Measurements from ENCODE around the gene PRPF38A. TPM values are rescaled to one million over a fixed set of nuclear protein-coding genes. Genes with fewer than 3 reads are reported as not detected.
A peak's percentile ranks its signal among the peaks of the same experiment; 100 is the strongest.
"Not testable (repeated sequence)": the region's sequence is repeated elsewhere in the genome, so short reads cannot be mapped to it uniquely, and the experiment has no call there.

PRPF38A gene
- total RNA-seq, 2 donors from 2014 or later: 6.7 to 8.9 TPM

- 87 to 97% methylated on average over 5 of the region's 5 CpGs for WGBS, 2 donors
Observed at GRCh38 chr1:52367272-52367671, 37.1 kb upstream of the PRPF38A start.

GRCh38 chr1:52368383-52369172 is 35.8 kb upstream of the PRPF38A start:
- TF ChIP-seq POLR2A (IDR thresholded peaks at IDR 0.05): peak in 2 of 3 donors; percentile 27 to 32
- TF ChIP-seq, protein P1, sequence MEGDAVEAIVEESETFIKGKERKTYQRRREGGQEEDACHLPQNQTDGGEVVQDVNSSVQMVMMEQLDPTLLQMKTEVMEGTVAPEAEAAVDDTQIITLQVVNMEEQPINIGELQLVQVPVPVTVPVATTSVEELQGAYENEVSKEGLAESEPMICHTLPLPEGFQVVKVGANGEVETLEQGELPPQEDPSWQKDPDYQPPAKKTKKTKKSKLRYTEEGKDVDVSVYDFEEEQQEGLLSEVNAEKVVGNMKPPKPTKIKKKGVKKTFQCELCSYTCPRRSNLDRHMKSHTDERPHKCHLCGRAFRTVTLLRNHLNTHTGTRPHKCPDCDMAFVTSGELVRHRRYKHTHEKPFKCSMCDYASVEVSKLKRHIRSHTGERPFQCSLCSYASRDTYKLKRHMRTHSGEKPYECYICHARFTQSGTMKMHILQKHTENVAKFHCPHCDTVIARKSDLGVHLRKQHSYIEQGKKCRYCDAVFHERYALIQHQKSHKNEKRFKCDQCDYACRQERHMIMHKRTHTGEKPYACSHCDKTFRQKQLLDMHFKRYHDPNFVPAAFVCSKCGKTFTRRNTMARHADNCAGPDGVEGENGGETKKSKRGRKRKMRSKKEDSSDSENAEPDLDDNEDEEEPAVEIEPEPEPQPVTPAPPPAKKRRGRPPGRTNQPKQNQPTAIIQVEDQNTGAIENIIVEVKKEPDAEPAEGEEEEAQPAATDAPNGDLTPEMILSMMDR (IDR thresholded peaks at IDR 0.05): peak in 3 of 7 experiments; percentile 7 to 15 (median 14)
- Histone ChIP-seq H3K36me3 (replicated peaks in 1 of 2; ENCODE audit: insufficient read depth in 1 of 2, low read depth in 2 of 2) (no peaks in the 10 kb centered on the region), H3K4me1 (peaks cover 37% of the 10 kb centered on the region), H3K4me3 (peak overlapping the region; percentile 24 to 50), H3K27me3 (no peaks in the 10 kb centered on the region), H3K27ac (peak overlapping the region; percentile 28 to 86 (median 79)), H3K9me3 (no peaks in the 10 kb centered on the region)
- ATAC-seq (peak; percentile 19), DNase-seq (peak; percentile 74 to 81 (median 76))
- intact Hi-C loops (cut with DNase I): no loop called here
- 2 to 6% methylated on average over 29 to 50 of the region's 51 CpGs for WGBS, 2 donors

More at GRCh38 chr1:52367272-52367671, 37.1 kb upstream of the PRPF38A start:
- Histone ChIP-seq H3K36me3 (replicated peaks in 1 of 2; ENCODE audit: insufficient read depth in 1 of 2, low read depth in 2 of 2) (no peaks in the 10 kb centered on the region), H3K4me1 (peaks cover 41% of the 10 kb centered on the region), H3K27me3 (no peaks in the 10 kb centered on the region), H3K9me3 (no peaks in the 10 kb centered on the region), H3K27ac (no peak overlapping the region), H3K4me3 (no peak overlapping the region)
- DNase-seq (no peak), ATAC-seq (no peak)
- intact Hi-C loops (cut with DNase I): no loop called here
- TF ChIP-seq, protein P1 (IDR thresholded peaks at IDR 0.05): no peak
- no peak for TF ChIP-seq POLR2A (IDR thresholded peaks at IDR 0.05)

DNA sequence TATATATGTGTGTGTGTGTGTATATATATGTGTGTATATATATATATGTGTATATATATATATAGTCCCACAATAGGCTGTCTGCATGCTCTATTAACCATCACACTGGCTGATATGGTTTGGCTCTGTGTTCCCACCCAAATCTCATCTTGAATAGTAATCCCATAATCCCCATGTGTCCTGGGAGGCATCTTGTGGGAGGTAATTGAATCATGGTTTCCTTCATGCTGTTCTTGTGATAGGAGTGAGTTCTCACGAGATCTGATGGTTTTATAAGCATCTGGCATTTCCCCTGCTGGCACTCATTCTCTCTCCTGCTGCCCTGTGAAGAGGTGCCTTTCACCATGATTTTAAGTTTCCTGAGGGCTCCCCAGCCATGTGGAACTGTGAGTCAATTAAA is 34.6 kb upstream of the PRPF38A start:
- 60 to 80% methylated on average over 1 of the region's 1 CpG for WGBS, 2 donors
- ATAC-seq: not testable (repeated sequence)

DNA sequence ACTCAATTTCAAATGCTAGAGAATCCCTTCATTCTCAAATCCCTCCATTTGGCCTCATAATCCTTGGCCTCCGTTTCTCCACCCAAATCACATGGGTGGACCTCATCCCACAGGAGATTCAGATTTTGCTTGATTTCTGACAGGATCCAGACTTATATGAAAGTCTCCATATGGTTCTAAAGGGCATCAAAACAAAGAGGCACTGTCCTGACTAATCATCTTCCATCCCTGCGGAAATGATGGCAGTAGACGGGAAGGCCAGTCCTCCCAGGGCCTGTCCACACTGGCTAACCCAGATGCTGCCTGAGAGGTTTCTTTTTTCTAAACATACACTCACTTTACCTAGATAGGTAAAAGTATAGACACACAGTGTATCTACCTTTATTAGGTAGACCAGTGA is 19.0 kb upstream of the PRPF38A start:
- no peak overlapping the region for H3K27ac ChIP-seq
- H3K9me3 ChIP-seq: no peaks in the 10 kb centered on the region
- DNase-seq (no peak), ATAC-seq (no peak)
- intact Hi-C loops (cut with DNase I): no loop called here
- no peaks in the 10 kb centered on the region for H3K36me3 ChIP-seq (replicated peaks in 1 of 2; ENCODE audit: insufficient read depth in 1 of 2, low read depth in 2 of 2)
- H3K4me3 ChIP-seq: no peak overlapping the region
- no peaks in the 10 kb centered on the region for H3K27me3 ChIP-seq
- 91 to 96% methylated on average over 3 of the region's 3 CpGs for WGBS, 2 donors
- H3K4me1 ChIP-seq: no peaks in the 10 kb centered on the region
- no peak for TF ChIP-seq POLR2A (IDR thresholded peaks at IDR 0.05)
- TF ChIP-seq, protein P1 (IDR thresholded peaks at IDR 0.05): no peak

More for the DNA sequence above, 34.6 kb upstream of the PRPF38A start:
- intact Hi-C loops (cut with DNase I); H3K4me3 ChIP-seq; DNase-seq; H3K36me3 ChIP-seq (replicated peaks in 1 of 2; ENCODE audit: insufficient read depth in 1 of 2, low read depth in 2 of 2); H3K27me3 ChIP-seq; H3K27ac ChIP-seq; H3K9me3 ChIP-seq: not testable (repeated sequence)
- peaks cover 26% of the 10 kb centered on the region for H3K4me1 ChIP-seq

- 87 to 91% methylated on average over 5 of the region's 5 CpGs for WGBS, 2 donors
- H3K9me3 ChIP-seq: no peaks in the 10 kb centered on the region
Observed at GRCh38 chr1:52386458-52386857, 17.9 kb upstream of the PRPF38A start.

More at GRCh38 chr1:52386458-52386857, 17.9 kb upstream of the PRPF38A start:
- Histone ChIP-seq H3K4me3 (no peak overlapping the region), H3K27me3 (no peaks in the 10 kb centered on the region), H3K36me3 (replicated peaks in 1 of 2; ENCODE audit: insufficient read depth in 1 of 2, low read depth in 2 of 2) (no peaks in the 10 kb centered on the region), H3K27ac (no peak overlapping the region), H3K4me1 (no peaks in the 10 kb centered on the region)
- no peak for TF ChIP-seq POLR2A (IDR thresholded peaks at IDR 0.05)
- TF ChIP-seq, protein P1 (IDR thresholded peaks at IDR 0.05): no peak
- DNase-seq (no peak), ATAC-seq (no peak)
- intact Hi-C loops (cut with DNase I): no loop called here
